GM12878 (cell line): ENCODE measurements around the gene DYNC1H1. TPM values are rescaled to one million over a fixed set of nuclear protein-coding genes. Genes with fewer than 3 reads are reported as not detected.

Experiments used
- ATAC-seq: fragments of 200-7000 bp; cut with Tn5 transposase; 3 replicates; pipeline ENCODE4 v1.9.1; 2020; ENCODE audit warnings: mild to moderate bottlenecking, moderate library complexity
- BruUV-seq: library from RNA; stranded (reverse); fragments of 400-500 nt; replicated peaks from 2 replicates; lab custom pipeline; 2021; lab: Mats Ljungman, UMichigan
- CTCF ChIA-PET: fragments of 300-600 bp; sonication (Branson Sonifier 250); formaldehyde crosslinking; extraction: SDS; loops from one replicate; lab custom pipeline; 2021; ENCODE audit warnings: inconsistent platforms; lab: Yijun Ruan, JAX
- POLR2A ChIA-PET: fragments of 350-600 bp; formaldehyde crosslinking; extraction: SDS; loops from one replicate; lab custom pipeline; 2021; ENCODE audit warnings: inconsistent platforms; lab: Charles Lee
- RAD21 ChIA-PET: fragments of 300-600 bp; sonication (Branson Sonifier 250); formaldehyde crosslinking; loops from one replicate; lab custom pipeline; 2023; ENCODE audit warnings: antibody characterized with exemption; ENCODE audit not compliant: unreplicated experiment; lab: Charles Lee
- SMC1A ChIA-PET: fragments of 300-600 bp; sonication (Branson Sonifier 250); formaldehyde crosslinking; loops from one replicate; lab custom pipeline; 2023; ENCODE audit not compliant: unreplicated experiment, uncharacterized antibody; lab: Charles Lee
- DNase-seq: peaks from one replicate; pipeline ENCODE4 v3.0.0-alpha.2; 2011; ENCODE audit warnings: low read depth, low spot score
- FAIRE-seq: peaks from 3 replicates; lab custom pipeline; 2011; peaks lifted over from hg19 to GRCh38; lab: Jason Lieb, UNC
- H2AFZ ChIP-seq: 2 replicates; pipeline ENCODE4 v1.6.0; 2011; ENCODE audit warnings: low read depth, low read length, control low read depth; ENCODE audit not compliant: control insufficient read depth
- H3K27ac ChIP-seq: 2 replicates; pipeline ENCODE4 v1.5.1; 2011; ENCODE audit warnings: control low read depth; ENCODE audit not compliant: control insufficient read depth, insufficient read depth
- H3K27me3 ChIP-seq, 2 experiments: replicated peaks in 1 of 2; 2 replicates each; pipeline versions ENCODE4 v1.6.0 to v1.6.1; 2011; ENCODE audit warnings: low read length in 1 of 2; ENCODE audit not compliant: control insufficient read depth in 2 of 2, insufficient read depth in 2 of 2
- H3K36me3 ChIP-seq, 2 experiments: 2 replicates each; pipeline ENCODE4 v1.5.1; 2011; ENCODE audit warnings: low read length in 1 of 2; ENCODE audit not compliant: control insufficient read depth in 2 of 2, insufficient read depth in 2 of 2
- H3K4me1 ChIP-seq: 2 replicates; pipeline ENCODE4 v1.6.1; 2011; ENCODE audit warnings: mild to moderate bottlenecking, low read length, moderate library complexity, mixed read lengths; ENCODE audit not compliant: control insufficient read depth, insufficient read depth
- H3K4me2 ChIP-seq: 2 replicates; pipeline ENCODE4 v1.6.0; 2011; ENCODE audit warnings: control low read depth; ENCODE audit not compliant: control insufficient read depth, insufficient read depth
- H3K4me3 ChIP-seq: fragments of 200-600 bp; sonication (generic); 2 replicates; pipeline ENCODE4 v1.5.1; 2016
- H3K79me2 ChIP-seq: 2 replicates; pipeline ENCODE4 v1.6.0; 2011; ENCODE audit warnings: low read length; ENCODE audit not compliant: control insufficient read depth, insufficient read depth
- H3K9ac ChIP-seq: 2 replicates; pipeline ENCODE4 v1.8.0; 2011; ENCODE audit warnings: low read length, control low read depth, mixed read lengths; ENCODE audit not compliant: control insufficient read depth, insufficient read depth
- H3K9me3 ChIP-seq: replicated peaks from 3 replicates; pipeline ENCODE4 v1.5.1; 2011; ENCODE audit warnings: mild to moderate bottlenecking, low read length; ENCODE audit not compliant: control insufficient read depth, insufficient read depth
- H4K20me1 ChIP-seq: 2 replicates; pipeline ENCODE4 v1.6.0; 2011; ENCODE audit not compliant: control insufficient read depth, insufficient read depth
- ASH2L ChIP-seq: fragments of 300-600, 200-600 bp; sonication (generic); IDR thresholded peaks from 2 replicates; pipeline ENCODE4 v1.6.1; 2017; ENCODE audit warnings: low read depth, mild to moderate bottlenecking, borderline replicate concordance
- ATF7 ChIP-seq: fragments of 450-650 bp; IDR thresholded peaks from 2 replicates; pipeline ENCODE4 v1.6.1; 2016; ENCODE audit warnings: low read depth, mild to moderate bottlenecking
- CBFB ChIP-seq: IDR thresholded peaks from 2 replicates; pipeline ENCODE4 v1.6.1; 2016; ENCODE audit warnings: antibody characterized with exemption, low read depth
- IKZF1 ChIP-seq: fragments of 450-650 bp; conservative IDR thresholded peaks from 2 replicates; pipeline ENCODE4 v1.6.1; 2017; ENCODE audit warnings: antibody characterized with exemption, mild to moderate bottlenecking
- PKNOX1 ChIP-seq: fragments of 450-650 bp; IDR thresholded peaks from 2 replicates; pipeline ENCODE4 v1.6.1; 2016; ENCODE audit warnings: mild to moderate bottlenecking
- PML ChIP-seq: IDR thresholded peaks from 2 replicates; pipeline ENCODE4 v1.6.1; 2012; ENCODE audit warnings: low read length, inconsistent platforms
- REST ChIP-seq: IDR thresholded peaks from 2 replicates; pipeline ENCODE4 v1.6.1; 2012; ENCODE audit warnings: mild to moderate bottlenecking, low read depth, low read length
- TBL1XR1 ChIP-seq: IDR thresholded peaks from 2 replicates; pipeline ENCODE4 v1.6.1; 2012; ENCODE audit warnings: low read depth, low read length, improper control_type of control experiment
- ZBED1 ChIP-seq: IDR thresholded peaks from 2 replicates; pipeline ENCODE4 v1.6.1; 2016; ENCODE audit warnings: borderline replicate concordance
- ZNF592 ChIP-seq: fragments of 450-650 bp; IDR thresholded peaks from 2 replicates; pipeline ENCODE4 v1.6.1; 2017; ENCODE audit warnings: mild to moderate bottlenecking, moderate library complexity
- ZSCAN29 ChIP-seq: fragments of 450-650 bp; IDR thresholded peaks from 2 replicates; pipeline ENCODE4 v1.6.1; 2017; ENCODE audit warnings: mild to moderate bottlenecking, moderate library complexity
- WGBS: methylation state at CpG from one replicate; pipeline ENCODE4 v1.1.6; 2016; ENCODE audit warnings: low lambda C conversion rate; ENCODE audit not compliant: insufficient replicate concordance, insufficient coverage; ENCODE audit errors: missing lambda C conversion rate; 5-methylcytosine and 5-hydroxymethylcytosine counted together
- in situ Hi-C: fragments of 300-500 bp; cut with MboI; formaldehyde crosslinking; loops from 9 replicates; pipeline ENCODE4 v1.14.3; 2018; ENCODE audit warnings: mixed read lengths
- intact Hi-C: fragments of 100-400 bp; cut with micrococcal nuclease; formaldehyde crosslinking; loops from one replicate; pipeline ENCODE4 v1.14.2; 2022; ENCODE audit not compliant: unreplicated experiment
- polyA plus RNA-seq, 11 experiments: library from polyadenylated mRNA; depleted of rRNA in 4 of 11; unstranded in 6 of 11; stranded (reverse) in 5 of 11; fragments of >200 nt; fragmentation: Nextera tagmentation in 4 of 11; fragmentation: Illumina TruSeq in 1 of 11; extraction: Ambion mirVana in 4 of 11; extraction: Trizol in 1 of 11; gene quantifications; 1 replicate in 1 of 11; 2 replicates in 10 of 11; pipeline versions ENCODE4 v1.2.1 to v1.2.3, GENCODE V29; 2011 to 2016; ENCODE audit warnings: inconsistent platforms in 2 of 11, missing spikeins in 2 of 11, low read depth in 1 of 11
- total RNA-seq, 4 experiments: library from RNA; depleted of rRNA in 3 of 4; stranded (reverse); fragments of >200 nt in 3 of 4; fragmentation: Illumina TruSeq in 1 of 4; extraction: Trizol in 1 of 4; gene quantifications; 2 replicates each; pipeline versions ENCODE4 v1.2.1 to v1.2.3, GENCODE V29; 2013 to 2021

Gene DYNC1H1
- total and polyA plus RNA-seq, 10 of the 15 experiments (the other 5 are each of a cell fraction or from before 2014, with no cell fraction given), result 38.4 to 291 (median 111) TPM

- H3K27ac ChIP-seq, result no peak overlapping the region
- H3K9me3 ChIP-seq, result no peaks in the 10 kb centered on the region
- BruUV-seq, result no TSS peak
- TF ChIP-seq ZNF592 (no peak), ZBED1 (no peak), ATF7 (no peak), ZSCAN29 (no peak), ASH2L (no peak), PML (no peak), PKNOX1 (no peak), IKZF1 (no peak), REST (no peak), TBL1XR1 (no peak), CBFB (no peak)
- RAD21 ChIA-PET, result no interaction called here
- 95% methylated on average over 8 of the region's 8 CpGs for WGBS
- no peak for ATAC-seq
- no peaks in the 10 kb centered on the region for H3K79me2 ChIP-seq
- H3K4me1 ChIP-seq, result no peaks in the 10 kb centered on the region
- no peak for FAIRE-seq
- H4K20me1 ChIP-seq, result no peaks in the 10 kb centered on the region
- H3K36me3 ChIP-seq, result peaks cover 2 to 8% of the 10 kb centered on the region in 2 experiments; a peak in 2 of 4 replicates
- DNase-seq, result no peak
- H3K4me3 ChIP-seq, result no peak overlapping the region
- in situ Hi-C loops (no loop called here), intact Hi-C loops (no loop called here)
- H3K27me3 ChIP-seq, result no peaks in the 10 kb centered on the region
- no peak overlapping the region for H3K4me2 ChIP-seq
- CTCF ChIA-PET, result interaction anchor here (0.6 to 1.7 kb wide), 4 partner anchors 58 to 437 kb away, joined by 3 to 4 read pairs (median 3); partner anchors contain the start of genes CINP and TECPR2
- POLR2A ChIA-PET, result no interaction called here
- no peak overlapping the region for H2AFZ ChIP-seq
- no peak overlapping the region for H3K9ac ChIP-seq
- SMC1A ChIA-PET, result no interaction called here
These were observed 38.3 kb upstream of the DYNC1H1 start for GRCh38 chr14:101926085-101926484.
